HepG2 (cell line): ENCODE results near the gene SMARCA2. TPM values are rescaled to one million over a fixed set of nuclear protein-coding genes. Genes with fewer than 3 reads are reported as not detected.

Experiments used
- ATAC-seq: fragments of 200-7000 bp; cut with Tn5 transposase; 3 replicates; pipeline ENCODE4 v1.9.1; 2020; ENCODE audit warnings: mild to moderate bottlenecking, moderate library complexity
- BruUV-seq: library from RNA; stranded (reverse); fragments of 400-500 nt; replicated peaks from 2 replicates; lab custom pipeline; 2021; lab: Mats Ljungman, UMichigan
- CTCF ChIA-PET: fragments of 300-600 bp; formaldehyde crosslinking; extraction: SDS; loops from one replicate; lab custom pipeline; 2021; ENCODE audit warnings: low total read pairs, inconsistent platforms, low intra/inter-chr PET ratio; lab: Yijun Ruan, JAX
- POLR2A ChIA-PET: fragments of 350-600 bp; sonication (Branson Sonifier 250); formaldehyde crosslinking; loops from one replicate; lab custom pipeline; 2020; ENCODE audit warnings: antibody characterized with exemption, inconsistent platforms; lab: Yijun Ruan, JAX
- DNase-seq: peaks from one replicate; pipeline ENCODE4 v3.0.0-alpha.2; 2015; ENCODE audit warnings: low spot score
- FAIRE-seq: peaks from 3 replicates; lab custom pipeline; 2011; peaks lifted over from hg19 to GRCh38; lab: Jason Lieb, UNC
- H2AFZ ChIP-seq: one replicate; pipeline ENCODE4 v1.6.1; 2011; ENCODE audit warnings: low read length, inconsistent platforms
- H3K27ac ChIP-seq: fragments of 300-600 bp; 3 replicates; pipeline ENCODE4 v1.8.0; 2011; ENCODE audit warnings: mixed run types, mild to moderate bottlenecking, mixed read lengths, low read length, inconsistent platforms; ENCODE audit not compliant: insufficient read depth; ENCODE audit errors: extremely low read length
- H3K27me3 ChIP-seq, 2 experiments: fragments of 200-600 bp in 1 of 2; 2 replicates in 1 of 2; 3 replicates in 1 of 2; pipeline versions ENCODE4 v1.6.0 to v1.8.0; 2011; ENCODE audit warnings: low read length in 2 of 2, mild to moderate bottlenecking in 2 of 2, moderate library complexity in 2 of 2, inconsistent platforms in 1 of 2; ENCODE audit not compliant: insufficient read depth in 2 of 2, control insufficient read depth in 1 of 2
- H3K36me3 ChIP-seq, 2 experiments: fragments of 200-600 bp in 1 of 2; replicated peaks in 1 of 2; 2 replicates in 1 of 2; 3 replicates in 1 of 2; pipeline versions ENCODE4 v1.5.1 to v1.8.0; 2011; ENCODE audit warnings: low read length in 2 of 2, inconsistent platforms in 1 of 2; ENCODE audit not compliant: insufficient read depth in 2 of 2, control insufficient read depth in 1 of 2
- H3K4me1 ChIP-seq: 2 replicates; pipeline ENCODE4 v1.5.1; 2012; ENCODE audit warnings: low read length, inconsistent platforms; ENCODE audit not compliant: insufficient read depth
- H3K4me2 ChIP-seq: 2 replicates; pipeline ENCODE4 v1.6.0; 2011; ENCODE audit warnings: low read depth, low read length, inconsistent platforms
- H3K4me3 ChIP-seq, 3 experiments: fragments of 200-600 bp in 1 of 3; sonication (generic), shearing (Covaris generic) in 1 of 3; replicated peaks in 1 of 3; 2 replicates each; pipeline ENCODE4 v1.5.1; 2011 to 2016; ENCODE audit warnings: low read length in 3 of 3, inconsistent platforms in 2 of 3, low read depth in 2 of 3, mild to moderate bottlenecking in 2 of 3, control low read depth in 1 of 3, mixed read lengths in 1 of 3; ENCODE audit not compliant: insufficient read depth in 1 of 3
- H3K79me2 ChIP-seq: one replicate; pipeline ENCODE4 v1.6.1; 2011; ENCODE audit warnings: low read length, inconsistent platforms; ENCODE audit not compliant: insufficient read depth
- H3K9ac ChIP-seq: 2 replicates; pipeline ENCODE4 v1.6.0; 2011; ENCODE audit warnings: mild to moderate bottlenecking, low read depth, low read length, inconsistent platforms; ENCODE audit not compliant: insufficient read depth
- H3K9me3 ChIP-seq: 2 replicates; pipeline ENCODE4 v1.5.1; 2012; ENCODE audit warnings: mild to moderate bottlenecking, low read length
- H4K20me1 ChIP-seq: 2 replicates; pipeline ENCODE4 v1.6.0; 2011; ENCODE audit warnings: inconsistent platforms, mild to moderate bottlenecking, low read length, moderate library complexity; ENCODE audit not compliant: insufficient read depth
- ARNT2 ChIP-seq: sonication (generic); formaldehyde crosslinking; IDR thresholded peaks from 2 replicates; pipeline ENCODE4 v1.8.0; 2022; ENCODE audit warnings: mild to moderate bottlenecking, low read depth, missing genetic modification reagents, moderate library complexity
- DMAP1 ChIP-seq: IDR thresholded peaks from 2 replicates; pipeline ENCODE4 v1.6.1; 2016
- MAF1 ChIP-seq: sonication (generic); formaldehyde crosslinking; IDR thresholded peaks from 2 replicates; pipeline ENCODE4 v1.5.0; 2020; ENCODE audit warnings: missing genetic modification reagents, borderline replicate concordance
- MEIS2 ChIP-seq: sonication (generic); formaldehyde crosslinking; IDR thresholded peaks from 2 replicates; pipeline ENCODE4 v1.9.0; 2021; ENCODE audit warnings: mild to moderate bottlenecking, missing genetic modification reagents
- MYC ChIP-seq: sonication (generic); formaldehyde crosslinking; IDR thresholded peaks from 2 replicates; pipeline ENCODE4 v1.9.0; 2021; ENCODE audit warnings: missing genetic modification reagents, borderline replicate concordance
- PHF8 ChIP-seq: sonication (generic); formaldehyde crosslinking; IDR thresholded peaks from 2 replicates; pipeline ENCODE4 v1.5.0; 2020; ENCODE audit warnings: missing genetic modification reagents
- SIN3B ChIP-seq: fragments of 150-350 bp; IDR thresholded peaks from 2 replicates; pipeline ENCODE4 v1.6.1; 2014; ENCODE audit warnings: low read length
- ZBTB42 ChIP-seq: sonication (generic); formaldehyde crosslinking; IDR thresholded peaks from 2 replicates; pipeline ENCODE4 v1.5.0; 2020; ENCODE audit warnings: mild to moderate bottlenecking, missing genetic modification reagents
- ZBTB7A ChIP-seq: sonication (generic); formaldehyde crosslinking; IDR thresholded peaks from 2 replicates; pipeline ENCODE4 v1.8.0; 2022; ENCODE audit warnings: mild to moderate bottlenecking, missing genetic modification reagents
- ZNF274 ChIP-seq: sonication (generic); formaldehyde crosslinking; IDR thresholded peaks from 2 replicates; pipeline ENCODE4 v1.5.1; 2020; ENCODE audit warnings: mild to moderate bottlenecking, missing genetic modification reagents
- WGBS: methylation state at CpG from one replicate; pipeline ENCODE4 v1.1.6; 2017; ENCODE audit warnings: low lambda C conversion rate; 5-methylcytosine and 5-hydroxymethylcytosine counted together
- in situ Hi-C: cut with HindIII; loops from 2 replicates; pipeline ENCODE4 v1.10.0; 2017; ENCODE audit warnings: low pct_unique_long_range_greater_than_20kb; ENCODE audit not compliant: extremely low pct_ligation_motif_present
- intact Hi-C: fragments of 100-400 bp; cut with micrococcal nuclease; formaldehyde crosslinking; loops from one replicate; pipeline ENCODE4 v1.10.0; 2022; ENCODE audit not compliant: unreplicated experiment
- polyA plus RNA-seq, 8 experiments: library from polyadenylated mRNA; depleted of rRNA in 3 of 8; stranded (reverse) in 7 of 8; unstranded in 1 of 8; fragments of >200 nt; fragmentation: Illumina TruSeq in 4 of 8; extraction: Trizol in 4 of 8; gene quantifications; 2 replicates each; pipeline versions ENCODE4 v1.2.1 to v1.2.3, GENCODE V29; 2011 to 2016; ENCODE audit warnings: low read depth in 4 of 8, missing spikeins in 1 of 8, mixed read lengths in 1 of 8; ENCODE audit not compliant: insufficient read depth in 1 of 8
- total RNA-seq, 5 experiments: library from RNA; depleted of rRNA; stranded (reverse); fragments of >200 nt; fragmentation: Illumina TruSeq; extraction: Trizol; gene quantifications; 2 replicates each; pipeline ENCODE4 v1.2.3, GENCODE V29; 2016; ENCODE audit warnings: low read depth in 1 of 5
- TF ChIP-seq, protein P1 (sequence below): sonication (generic); formaldehyde crosslinking; IDR thresholded peaks from 2 replicates; pipeline ENCODE4 v1.9.0; 2021; ENCODE audit warnings: missing genetic modification reagents, mild to moderate bottlenecking, borderline replicate concordance
- TF ChIP-seq, protein P2 (sequence below): sonication (generic); formaldehyde crosslinking; IDR thresholded peaks from 2 replicates; pipeline ENCODE4 v1.4.0; 2020; ENCODE audit warnings: mild to moderate bottlenecking, low read depth, missing genetic modification reagents
- TF ChIP-seq, protein P3 (sequence below): sonication (generic); formaldehyde crosslinking; IDR thresholded peaks from 2 replicates; pipeline ENCODE4 v1.9.0; 2021; ENCODE audit warnings: mild to moderate bottlenecking, missing genetic modification reagents

The SMARCA2 gene
- total and polyA plus RNA-seq, 2 of the 13 experiments (the other 11 are each of a cell fraction or from before 2014, with no cell fraction given), result 22.5 to 23.7 TPM

DNA sequence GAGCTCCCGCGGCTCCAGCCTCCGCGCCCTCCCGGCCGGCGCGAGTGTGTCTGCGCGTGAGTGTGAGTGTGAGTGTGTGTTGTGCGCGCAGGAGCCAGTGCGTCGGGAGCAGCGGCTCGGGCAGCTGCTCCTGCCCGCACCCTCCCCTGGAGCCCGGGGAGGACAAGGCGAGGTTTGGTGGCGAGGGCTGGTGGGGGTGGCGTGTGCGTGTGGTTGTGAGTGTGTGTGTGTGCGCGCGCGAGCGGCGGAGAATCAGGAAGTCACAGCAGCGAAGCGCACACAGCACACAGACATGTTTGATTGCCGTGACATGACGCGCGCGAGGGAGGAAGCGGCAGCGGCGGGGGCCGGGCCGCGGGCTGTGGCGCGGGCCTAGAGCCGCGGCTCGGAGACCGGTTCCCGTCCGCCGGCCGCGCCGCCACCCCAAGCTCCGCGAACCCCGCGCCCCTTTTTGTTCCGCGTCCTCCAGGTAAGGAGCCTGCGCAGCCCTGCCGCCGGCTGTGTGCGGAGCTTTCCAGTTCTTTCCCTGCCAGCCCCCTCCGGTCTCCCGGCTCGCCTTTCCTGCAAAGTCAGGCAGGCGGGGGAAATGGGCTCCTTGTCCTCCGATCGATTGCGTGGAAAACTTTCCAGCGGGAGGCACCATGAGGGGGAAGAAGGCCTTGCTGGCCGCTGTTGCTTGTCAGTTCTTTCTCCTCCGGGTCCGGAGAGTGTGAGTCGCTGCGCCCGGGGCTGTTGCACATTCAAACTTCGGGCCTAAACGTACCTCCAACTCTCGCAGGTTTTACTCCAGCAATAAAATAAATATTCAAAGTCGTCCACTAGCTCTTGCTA lies 2.4 kb downstream of the SMARCA2 start:
- Histone ChIP-seq H3K27ac (peak overlapping the region; percentile 60), H3K79me2 (peaks cover 29% of the 10 kb centered on the region), H3K4me2 (peak overlapping the region; percentile 93), H4K20me1 (no peaks in the 10 kb centered on the region), H3K27me3 (peaks cover 0 to 13% of the 10 kb centered on the region in 2 experiments; a peak in 3 of 5 replicates), H3K9ac (peak overlapping the region; percentile 68), H3K4me3 (peak overlapping the region; percentile 76 to 84 (median 84)), H3K36me3 (no peaks in the 10 kb centered on the region), H3K9me3 (no peaks in the 10 kb centered on the region), H3K4me1 (peaks cover 19% of the 10 kb centered on the region), H2AFZ (no peak overlapping the region)
- intact Hi-C loops (loop anchor here (5.0 kb wide), 1 partner anchor 50 kb away; no protein-coding TSS in a partner anchor), in situ Hi-C loops (loop anchor here (25.0 kb wide), 1 partner anchor 820 kb away; the partner anchor contains the start of gene PUM3)
- BruUV-seq, result no TSS peak
- ATAC-seq (peak; percentile 8), DNase-seq (peak; percentile 20), FAIRE-seq (no peak)
- ChIA-PET POLR2A (no interaction called here), CTCF (no interaction called here)
- 3% methylated on average over 13 of the region's 81 CpGs for WGBS
- peak; percentile 66; the same call in 1 of the 2 replicates for TF ChIP-seq ARNT2 (CRISPR knock-in tag)
- peak; percentile 32; the same call in 1 of the 2 replicates for TF ChIP-seq ZNF274 (CRISPR knock-in tag)
- TF ChIP-seq, protein P1, sequence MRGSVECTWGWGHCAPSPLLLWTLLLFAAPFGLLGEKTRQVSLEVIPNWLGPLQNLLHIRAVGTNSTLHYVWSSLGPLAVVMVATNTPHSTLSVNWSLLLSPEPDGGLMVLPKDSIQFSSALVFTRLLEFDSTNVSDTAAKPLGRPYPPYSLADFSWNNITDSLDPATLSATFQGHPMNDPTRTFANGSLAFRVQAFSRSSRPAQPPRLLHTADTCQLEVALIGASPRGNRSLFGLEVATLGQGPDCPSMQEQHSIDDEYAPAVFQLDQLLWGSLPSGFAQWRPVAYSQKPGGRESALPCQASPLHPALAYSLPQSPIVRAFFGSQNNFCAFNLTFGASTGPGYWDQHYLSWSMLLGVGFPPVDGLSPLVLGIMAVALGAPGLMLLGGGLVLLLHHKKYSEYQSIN, result no peak
- TF ChIP-seq PHF8, result peak; percentile 75
- peak; percentile 72; the same call in 1 of the 2 replicates for TF ChIP-seq DMAP1
- peak; percentile 65; the same call in 1 of the 2 replicates for TF ChIP-seq SIN3B
- TF ChIP-seq, protein P2, sequence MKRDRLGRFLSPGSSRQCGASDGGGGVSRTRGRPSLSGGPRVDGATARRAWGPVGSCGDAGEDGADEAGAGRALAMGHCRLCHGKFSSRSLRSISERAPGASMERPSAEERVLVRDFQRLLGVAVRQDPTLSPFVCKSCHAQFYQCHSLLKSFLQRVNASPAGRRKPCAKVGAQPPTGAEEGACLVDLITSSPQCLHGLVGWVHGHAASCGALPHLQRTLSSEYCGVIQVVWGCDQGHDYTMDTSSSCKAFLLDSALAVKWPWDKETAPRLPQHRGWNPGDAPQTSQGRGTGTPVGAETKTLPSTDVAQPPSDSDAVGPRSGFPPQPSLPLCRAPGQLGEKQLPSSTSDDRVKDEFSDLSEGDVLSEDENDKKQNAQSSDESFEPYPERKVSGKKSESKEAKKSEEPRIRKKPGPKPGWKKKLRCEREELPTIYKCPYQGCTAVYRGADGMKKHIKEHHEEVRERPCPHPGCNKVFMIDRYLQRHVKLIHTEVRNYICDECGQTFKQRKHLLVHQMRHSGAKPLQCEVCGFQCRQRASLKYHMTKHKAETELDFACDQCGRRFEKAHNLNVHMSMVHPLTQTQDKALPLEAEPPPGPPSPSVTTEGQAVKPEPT (CRISPR knock-in tag), result no peak
- TF ChIP-seq MAF1 (CRISPR knock-in tag), result 0 out of 2 replicates have a peak, but pooled peaks have one; percentile 55
- TF ChIP-seq ZBTB42, result no peak
- TF ChIP-seq, protein P3, sequence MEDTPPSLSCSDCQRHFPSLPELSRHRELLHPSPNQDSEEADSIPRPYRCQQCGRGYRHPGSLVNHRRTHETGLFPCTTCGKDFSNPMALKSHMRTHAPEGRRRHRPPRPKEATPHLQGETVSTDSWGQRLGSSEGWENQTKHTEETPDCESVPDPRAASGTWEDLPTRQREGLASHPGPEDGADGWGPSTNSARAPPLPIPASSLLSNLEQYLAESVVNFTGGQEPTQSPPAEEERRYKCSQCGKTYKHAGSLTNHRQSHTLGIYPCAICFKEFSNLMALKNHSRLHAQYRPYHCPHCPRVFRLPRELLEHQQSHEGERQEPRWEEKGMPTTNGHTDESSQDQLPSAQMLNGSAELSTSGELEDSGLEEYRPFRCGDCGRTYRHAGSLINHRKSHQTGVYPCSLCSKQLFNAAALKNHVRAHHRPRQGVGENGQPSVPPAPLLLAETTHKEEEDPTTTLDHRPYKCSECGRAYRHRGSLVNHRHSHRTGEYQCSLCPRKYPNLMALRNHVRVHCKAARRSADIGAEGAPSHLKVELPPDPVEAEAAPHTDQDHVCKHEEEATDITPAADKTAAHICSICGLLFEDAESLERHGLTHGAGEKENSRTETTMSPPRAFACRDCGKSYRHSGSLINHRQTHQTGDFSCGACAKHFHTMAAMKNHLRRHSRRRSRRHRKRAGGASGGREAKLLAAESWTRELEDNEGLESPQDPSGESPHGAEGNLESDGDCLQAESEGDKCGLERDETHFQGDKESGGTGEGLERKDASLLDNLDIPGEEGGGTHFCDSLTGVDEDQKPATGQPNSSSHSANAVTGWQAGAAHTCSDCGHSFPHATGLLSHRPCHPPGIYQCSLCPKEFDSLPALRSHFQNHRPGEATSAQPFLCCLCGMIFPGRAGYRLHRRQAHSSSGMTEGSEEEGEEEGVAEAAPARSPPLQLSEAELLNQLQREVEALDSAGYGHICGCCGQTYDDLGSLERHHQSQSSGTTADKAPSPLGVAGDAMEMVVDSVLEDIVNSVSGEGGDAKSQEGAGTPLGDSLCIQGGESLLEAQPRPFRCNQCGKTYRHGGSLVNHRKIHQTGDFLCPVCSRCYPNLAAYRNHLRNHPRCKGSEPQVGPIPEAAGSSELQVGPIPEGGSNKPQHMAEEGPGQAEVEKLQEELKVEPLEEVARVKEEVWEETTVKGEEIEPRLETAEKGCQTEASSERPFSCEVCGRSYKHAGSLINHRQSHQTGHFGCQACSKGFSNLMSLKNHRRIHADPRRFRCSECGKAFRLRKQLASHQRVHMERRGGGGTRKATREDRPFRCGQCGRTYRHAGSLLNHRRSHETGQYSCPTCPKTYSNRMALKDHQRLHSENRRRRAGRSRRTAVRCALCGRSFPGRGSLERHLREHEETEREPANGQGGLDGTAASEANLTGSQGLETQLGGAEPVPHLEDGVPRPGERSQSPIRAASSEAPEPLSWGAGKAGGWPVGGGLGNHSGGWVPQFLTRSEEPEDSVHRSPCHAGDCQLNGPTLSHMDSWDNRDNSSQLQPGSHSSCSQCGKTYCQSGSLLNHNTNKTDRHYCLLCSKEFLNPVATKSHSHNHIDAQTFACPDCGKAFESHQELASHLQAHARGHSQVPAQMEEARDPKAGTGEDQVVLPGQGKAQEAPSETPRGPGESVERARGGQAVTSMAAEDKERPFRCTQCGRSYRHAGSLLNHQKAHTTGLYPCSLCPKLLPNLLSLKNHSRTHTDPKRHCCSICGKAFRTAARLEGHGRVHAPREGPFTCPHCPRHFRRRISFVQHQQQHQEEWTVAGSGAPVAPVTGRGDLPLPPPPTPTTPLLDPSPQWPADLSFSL (CRISPR knock-in tag), result peak; percentile 91
- no peak for TF ChIP-seq ZBTB7A (CRISPR knock-in tag)
- peak; percentile 22; the same call in 1 of the 2 replicates for TF ChIP-seq MYC (CRISPR knock-in tag)
- peak; percentile 68 for TF ChIP-seq MEIS2 (CRISPR knock-in tag)
